Chondrocyte (in vitro differentiated cells): ENCODE measurements around the gene ING1. TPM values are rescaled to one million over a fixed set of nuclear protein-coding genes. Genes with fewer than 3 reads are reported as not detected.

ENCODE experiments used
- DNase-seq: peaks from one replicate; pipeline ENCODE4 v3.0.0; 2021; ENCODE audit warnings: mixed read lengths, low spot score
- H3K27ac Mint-ChIP-seq: one replicate; pipeline ENCODE4 v1.8.0; 2021; ENCODE audit warnings: mild to moderate bottlenecking, moderate library complexity, mixed read lengths; ENCODE audit not compliant: unreplicated experiment
- H3K27me3 Mint-ChIP-seq: 2 replicates; pipeline ENCODE4 v1.8.0; 2021; ENCODE audit warnings: low read depth, mixed read lengths
- H3K36me3 Mint-ChIP-seq: 2 replicates; pipeline ENCODE4 v1.8.0; 2021; ENCODE audit warnings: low read depth, mixed read lengths
- H3K4me1 Mint-ChIP-seq: 2 replicates; pipeline ENCODE4 v1.8.0; 2021; ENCODE audit warnings: low read depth, mild to moderate bottlenecking, mixed read lengths
- H3K4me3 Mint-ChIP-seq: one replicate; pipeline ENCODE4 v1.8.0; 2021; ENCODE audit warnings: mild to moderate bottlenecking, moderate library complexity, mixed read lengths; ENCODE audit not compliant: unreplicated experiment
- H3K9me3 Mint-ChIP-seq: 2 replicates; pipeline ENCODE4 v1.8.0; 2021; ENCODE audit warnings: low read depth, mixed read lengths
- total RNA-seq: library from RNA; stranded (reverse); gene quantifications from 3 replicates; pipeline ENCODE4 v1.2.1, GENCODE V29; 2021
- TF ChIP-seq, protein P1 (sequence below): fragments of 200-600 bp; sonication (generic); IDR thresholded peaks from 2 replicates; pipeline ENCODE4 v1.5.0; 2021; ENCODE audit warnings: antibody characterized with exemption, mild to moderate bottlenecking, moderate library complexity

ING1 gene
- total RNA-seq, 1 donor from 2014 or later: 14.3 TPM

DNA sequence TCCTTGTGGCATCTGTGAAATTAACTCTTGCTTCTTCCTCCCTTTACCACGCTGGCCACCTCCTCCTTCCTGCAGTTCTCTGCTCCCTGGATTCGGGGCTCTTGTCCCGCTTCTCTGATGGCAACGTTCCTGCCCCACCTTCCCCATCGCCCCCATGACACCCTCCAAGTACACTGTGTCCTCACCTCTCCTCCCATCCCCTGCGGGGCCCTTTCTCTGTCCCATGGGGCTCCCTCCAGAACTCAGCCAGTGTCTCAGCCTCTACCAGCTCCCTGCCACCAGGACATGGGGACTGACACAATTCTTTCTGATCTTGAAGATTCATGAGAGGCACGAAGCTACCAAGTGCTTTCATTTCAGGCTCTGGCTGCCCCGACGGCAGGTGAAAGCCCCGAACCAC, 16.7 kb upstream of the ING1 start:
- Mint-ChIP-seq H3K4me1 (no peaks in the 10 kb centered on the region), H3K36me3 (peaks cover 20% of the 10 kb centered on the region), H3K9me3 (no peaks in the 10 kb centered on the region), H3K27me3 (no peaks in the 10 kb centered on the region), H3K4me3 (no peak overlapping the region), H3K27ac (no peak overlapping the region)
- no peak for DNase-seq
- TF ChIP-seq, protein P1, sequence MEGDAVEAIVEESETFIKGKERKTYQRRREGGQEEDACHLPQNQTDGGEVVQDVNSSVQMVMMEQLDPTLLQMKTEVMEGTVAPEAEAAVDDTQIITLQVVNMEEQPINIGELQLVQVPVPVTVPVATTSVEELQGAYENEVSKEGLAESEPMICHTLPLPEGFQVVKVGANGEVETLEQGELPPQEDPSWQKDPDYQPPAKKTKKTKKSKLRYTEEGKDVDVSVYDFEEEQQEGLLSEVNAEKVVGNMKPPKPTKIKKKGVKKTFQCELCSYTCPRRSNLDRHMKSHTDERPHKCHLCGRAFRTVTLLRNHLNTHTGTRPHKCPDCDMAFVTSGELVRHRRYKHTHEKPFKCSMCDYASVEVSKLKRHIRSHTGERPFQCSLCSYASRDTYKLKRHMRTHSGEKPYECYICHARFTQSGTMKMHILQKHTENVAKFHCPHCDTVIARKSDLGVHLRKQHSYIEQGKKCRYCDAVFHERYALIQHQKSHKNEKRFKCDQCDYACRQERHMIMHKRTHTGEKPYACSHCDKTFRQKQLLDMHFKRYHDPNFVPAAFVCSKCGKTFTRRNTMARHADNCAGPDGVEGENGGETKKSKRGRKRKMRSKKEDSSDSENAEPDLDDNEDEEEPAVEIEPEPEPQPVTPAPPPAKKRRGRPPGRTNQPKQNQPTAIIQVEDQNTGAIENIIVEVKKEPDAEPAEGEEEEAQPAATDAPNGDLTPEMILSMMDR: no peak

- H3K4me3 Mint-ChIP-seq: no peak overlapping the region
- H3K4me1 Mint-ChIP-seq: peaks cover 9% of the 10 kb centered on the region
- H3K9me3 Mint-ChIP-seq: no peaks in the 10 kb centered on the region
- TF ChIP-seq, protein P1: no peak
- H3K36me3 Mint-ChIP-seq: peaks cover 20% of the 10 kb centered on the region
- H3K27me3 Mint-ChIP-seq: no peaks in the 10 kb centered on the region
- no peak for DNase-seq
- H3K27ac Mint-ChIP-seq: no peak overlapping the region
Measured at GRCh38 chr13:110697842-110698241, 15.7 kb upstream of the ING1 start.

DNA sequence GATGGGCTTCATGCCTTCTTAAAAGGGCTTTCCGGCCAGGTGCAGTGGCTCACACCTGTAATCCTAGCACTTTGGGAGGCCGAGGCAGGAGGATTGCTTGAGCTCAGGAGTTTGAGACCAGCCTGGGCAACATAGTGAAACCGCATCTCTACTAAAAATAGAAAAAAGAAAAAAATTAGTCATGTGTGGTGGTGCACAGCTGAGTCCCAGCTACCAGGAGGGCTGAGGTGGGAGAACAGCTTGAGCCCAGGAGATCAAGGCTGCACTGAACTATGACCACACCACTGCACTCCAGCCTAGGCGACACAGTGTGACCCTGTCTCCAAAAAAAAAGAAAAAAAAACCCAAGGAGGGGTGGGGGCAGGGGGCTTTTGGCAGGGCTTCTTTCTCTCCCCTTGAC, 14.8 kb upstream of the ING1 start:
- Mint-ChIP-seq H3K4me1 (peaks cover 17% of the 10 kb centered on the region), H3K36me3 (peaks cover 20% of the 10 kb centered on the region), H3K4me3 (no peak overlapping the region), H3K27ac (no peak overlapping the region), H3K27me3 (no peaks in the 10 kb centered on the region), H3K9me3 (no peaks in the 10 kb centered on the region)
- no peak for DNase-seq
- TF ChIP-seq, protein P1: no peak

- H3K4me1 Mint-ChIP-seq: peaks cover 18% of the 10 kb centered on the region
- TF ChIP-seq, protein P1: no peak
- H3K27ac Mint-ChIP-seq: no peak overlapping the region
- no peaks in the 10 kb centered on the region for H3K9me3 Mint-ChIP-seq
- no peak overlapping the region for H3K4me3 Mint-ChIP-seq
- H3K27me3 Mint-ChIP-seq: no peaks in the 10 kb centered on the region
- no peak for DNase-seq
- peaks cover 20% of the 10 kb centered on the region for H3K36me3 Mint-ChIP-seq
Measured at GRCh38 chr13:110699148-110700145, 14.1 kb upstream of the ING1 start.

- no peaks in the 10 kb centered on the region for H3K9me3 Mint-ChIP-seq
- TF ChIP-seq, protein P1: no peak
- peaks cover 20% of the 10 kb centered on the region for H3K36me3 Mint-ChIP-seq
- no peak for DNase-seq
- H3K4me1 Mint-ChIP-seq: peaks cover 25% of the 10 kb centered on the region
- H3K4me3 Mint-ChIP-seq: no peak overlapping the region
- H3K27ac Mint-ChIP-seq: no peak overlapping the region
- H3K27me3 Mint-ChIP-seq: no peaks in the 10 kb centered on the region
Measured at GRCh38 chr13:110700186-110700585, 13.3 kb upstream of the ING1 start.
